Skeletal muscle cell (primary cell): ENCODE measurements around the gene GRID2.
"Not testable (repeated sequence)": the region's sequence is repeated elsewhere in the genome, so short reads cannot be mapped to it uniquely, and the experiment has no call there.

Source experiments
- DNase-seq: peaks from one replicate; pipeline ENCODE4 v3.0.0-alpha.2; 2010; ENCODE audit warnings: low read depth
- H3K4me3 ChIP-seq: 2 replicates; pipeline ENCODE4 v1.5.1; 2011; ENCODE audit warnings: low read depth, mild to moderate bottlenecking, control low read depth, low read length, moderate library complexity

Gene GRID2

GRCh38 chr4:93317561-93317960, 1013.8 kb downstream of the GRID2 start:
- no peak overlapping the region for H3K4me3 ChIP-seq
- DNase-seq = no peak

- no peak for DNase-seq
- H3K4me3 ChIP-seq = no peak overlapping the region
Measured at GRCh38 chr4:93319041-93319440, 1015.3 kb downstream of the GRID2 start.

GRCh38 chr4:93320356-93320755, 1016.6 kb downstream of the GRID2 start:
- DNase-seq = no peak
- no peak overlapping the region for H3K4me3 ChIP-seq

- no peak for DNase-seq
- H3K4me3 ChIP-seq = no peak overlapping the region
Measured at GRCh38 chr4:93327346-93327745, 1023.6 kb downstream of the GRID2 start.

- no peak overlapping the region for H3K4me3 ChIP-seq
- DNase-seq = peak; percentile 19
Measured at GRCh38 chr4:93334003-93334402, 1030.2 kb downstream of the GRID2 start.

- DNase-seq = no peak
Measured at GRCh38 chr4:93337196-93337595, 1033.4 kb downstream of the GRID2 start.

GRCh38 chr4:93342738-93343137, 1039.0 kb downstream of the GRID2 start:
- no peak for DNase-seq
- no peak overlapping the region for H3K4me3 ChIP-seq

More at GRCh38 chr4:93337196-93337595, 1033.4 kb downstream of the GRID2 start:
- H3K4me3 ChIP-seq = no peak overlapping the region

GRCh38 chr4:93346840-93347239, 1043.1 kb downstream of the GRID2 start:
- H3K4me3 ChIP-seq = no peak overlapping the region
- no peak for DNase-seq

- no peak overlapping the region for H3K4me3 ChIP-seq
- DNase-seq = no peak
Measured at GRCh38 chr4:93348896-93349295, 1045.1 kb downstream of the GRID2 start.

GRCh38 chr4:93351846-93352245, 1048.1 kb downstream of the GRID2 start:
- no peak for DNase-seq

GRCh38 chr4:93355411-93355810, 1051.6 kb downstream of the GRID2 start:
- no peak for DNase-seq
- H3K4me3 ChIP-seq = no peak overlapping the region

More at GRCh38 chr4:93351846-93352245, 1048.1 kb downstream of the GRID2 start:
- H3K4me3 ChIP-seq = no peak overlapping the region

GRCh38 chr4:93359586-93359985, 1055.8 kb downstream of the GRID2 start:
- no peak for DNase-seq
- no peak overlapping the region for H3K4me3 ChIP-seq

GRCh38 chr4:93366169-93366755, 1062.5 kb downstream of the GRID2 start:
- not testable (repeated sequence) for H3K4me3 ChIP-seq, DNase-seq

GRCh38 chr4:93368968-93369367, 1065.2 kb downstream of the GRID2 start:
- no peak overlapping the region for H3K4me3 ChIP-seq
- DNase-seq = no peak

GRCh38 chr4:93370256-93370655, 1066.5 kb downstream of the GRID2 start:
- DNase-seq = no peak
- no peak overlapping the region for H3K4me3 ChIP-seq

- no peak for DNase-seq
- no peak overlapping the region for H3K4me3 ChIP-seq
Measured at GRCh38 chr4:93373893-93374860, 1070.4 kb downstream of the GRID2 start.

- no peak for DNase-seq
- no peak overlapping the region for H3K4me3 ChIP-seq
Measured at GRCh38 chr4:93384241-93384640, 1080.5 kb downstream of the GRID2 start.

GRCh38 chr4:93384887-93385286, 1081.1 kb downstream of the GRID2 start:
- no peak for DNase-seq
- H3K4me3 ChIP-seq = no peak overlapping the region

GRCh38 chr4:93394545-93395081, 1090.8 kb downstream of the GRID2 start:
- DNase-seq = peak; percentile 45
- no peak overlapping the region for H3K4me3 ChIP-seq

- peak; percentile 68 for DNase-seq
- no peak overlapping the region for H3K4me3 ChIP-seq
Measured at GRCh38 chr4:93396272-93396671, 1092.5 kb downstream of the GRID2 start.
